Breast epithelium (tissue), 3 donors: ENCODE measurements around the gene VAT1L.

Experiments used
- POLR2AphosphoS5 ChIP-seq, 3 donors: sonication (generic); formaldehyde crosslinking; IDR thresholded peaks; one replicate each; pipeline ENCODE4 v1.6.1; 2017; ENCODE audit warnings: antibody characterized with exemption in 3 of 3
- TF ChIP-seq, protein P1 (sequence below), 3 donors: fragments of 450-650 bp; IDR thresholded peaks; one replicate each; pipeline ENCODE4 v1.5.1; 2016 to 2017; ENCODE audit warnings: antibody characterized with exemption in 3 of 3, mild to moderate bottlenecking in 3 of 3, moderate library complexity in 3 of 3

DNA sequence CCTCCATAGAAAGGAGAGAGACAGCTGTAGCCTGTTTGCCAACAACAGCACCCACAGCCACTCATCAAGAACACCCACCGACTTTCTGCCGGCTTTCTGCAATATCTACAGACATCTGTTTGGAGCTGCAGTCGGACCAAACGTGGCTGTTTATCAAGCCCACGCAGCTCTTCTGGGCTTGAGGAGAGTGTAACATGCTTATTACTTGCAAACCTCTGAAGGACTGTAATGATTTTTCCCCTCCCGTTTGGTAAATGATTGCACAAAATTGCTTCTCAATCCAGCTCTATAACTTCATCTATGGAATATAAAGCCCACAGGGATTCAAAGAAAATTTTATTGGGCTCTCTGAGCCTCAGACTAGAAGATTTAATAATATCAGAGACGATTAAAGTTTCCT lies 100.5 kb downstream of the VAT1L start:
- TF ChIP-seq, protein P1, sequence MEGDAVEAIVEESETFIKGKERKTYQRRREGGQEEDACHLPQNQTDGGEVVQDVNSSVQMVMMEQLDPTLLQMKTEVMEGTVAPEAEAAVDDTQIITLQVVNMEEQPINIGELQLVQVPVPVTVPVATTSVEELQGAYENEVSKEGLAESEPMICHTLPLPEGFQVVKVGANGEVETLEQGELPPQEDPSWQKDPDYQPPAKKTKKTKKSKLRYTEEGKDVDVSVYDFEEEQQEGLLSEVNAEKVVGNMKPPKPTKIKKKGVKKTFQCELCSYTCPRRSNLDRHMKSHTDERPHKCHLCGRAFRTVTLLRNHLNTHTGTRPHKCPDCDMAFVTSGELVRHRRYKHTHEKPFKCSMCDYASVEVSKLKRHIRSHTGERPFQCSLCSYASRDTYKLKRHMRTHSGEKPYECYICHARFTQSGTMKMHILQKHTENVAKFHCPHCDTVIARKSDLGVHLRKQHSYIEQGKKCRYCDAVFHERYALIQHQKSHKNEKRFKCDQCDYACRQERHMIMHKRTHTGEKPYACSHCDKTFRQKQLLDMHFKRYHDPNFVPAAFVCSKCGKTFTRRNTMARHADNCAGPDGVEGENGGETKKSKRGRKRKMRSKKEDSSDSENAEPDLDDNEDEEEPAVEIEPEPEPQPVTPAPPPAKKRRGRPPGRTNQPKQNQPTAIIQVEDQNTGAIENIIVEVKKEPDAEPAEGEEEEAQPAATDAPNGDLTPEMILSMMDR (IDR thresholded peaks at IDR 0.05) = no peak
- no peak for TF ChIP-seq POLR2AphosphoS5 (IDR thresholded peaks at IDR 0.05)
